DMS114 treated with DMSO at 0.1 percent for 48 hours (cell line): ENCODE data around the gene SMAD4.
"Not testable (repeated sequence)": the region's sequence is repeated elsewhere in the genome, so short reads cannot be mapped to it uniquely, and the experiment has no call there.

Experiments used
- DNase-seq: peaks from one replicate; lab custom pipeline; 2025; ENCODE audit not compliant: unreplicated experiment; lab: John Stamatoyannopoulos, UW

SMAD4 gene

GRCh38 chr18:51029694-51030536, at the start of gene SMAD4:
TSS of gene SMAD4 (plus strand) at chr18:51030213. CDS start at chr18:51047047, 16,834 bp downstream.
- peak; percentile 81 for DNase-seq

- no peak for DNase-seq
Observed at GRCh38 chr18:50981381-50981780, 48.6 kb upstream of the SMAD4 start.

GRCh38 chr18:50982086-50982801, 47.8 kb upstream of the SMAD4 start:
- DNase-seq = no peak

- no peak for DNase-seq
Observed at GRCh38 chr18:50982802-50983179, 47.2 kb upstream of the SMAD4 start.

GRCh38 chr18:50986360-50987087, 43.5 kb upstream of the SMAD4 start:
- DNase-seq = no peak

GRCh38 chr18:50987261-50987660, 42.8 kb upstream of the SMAD4 start:
- DNase-seq = no peak

GRCh38 chr18:50989711-50990110, 40.3 kb upstream of the SMAD4 start:
- DNase-seq = no peak

- no peak for DNase-seq
Observed at GRCh38 chr18:50992351-50992762, 37.7 kb upstream of the SMAD4 start.

GRCh38 chr18:50994031-50994430, 36.0 kb upstream of the SMAD4 start:
- DNase-seq = no peak

- DNase-seq = not testable (repeated sequence)
Observed at GRCh38 chr18:51003174-51003573, 26.8 kb upstream of the SMAD4 start.

GRCh38 chr18:51006061-51006818, 23.8 kb upstream of the SMAD4 start:
- no peak for DNase-seq

- no peak for DNase-seq
Observed at GRCh38 chr18:51006948-51007789, 22.8 kb upstream of the SMAD4 start.

- no peak for DNase-seq
Observed at GRCh38 chr18:51007790-51008139, 22.2 kb upstream of the SMAD4 start.

- DNase-seq = no peak
Observed at GRCh38 chr18:51009072-51009471, 20.9 kb upstream of the SMAD4 start.

- DNase-seq = no peak
Observed at GRCh38 chr18:51010218-51010617, 19.8 kb upstream of the SMAD4 start.

GRCh38 chr18:51011709-51012108, 18.3 kb upstream of the SMAD4 start:
- no peak for DNase-seq

- DNase-seq = no peak
Observed at GRCh38 chr18:51012441-51012840, 17.6 kb upstream of the SMAD4 start.

- DNase-seq = no peak
Observed at GRCh38 chr18:51013259-51013658, 16.8 kb upstream of the SMAD4 start.

GRCh38 chr18:51017140-51017879, 12.7 kb upstream of the SMAD4 start:
- DNase-seq = no peak
